KOPT-K1 (cell line): Measurements from ENCODE around the gene ANKHD1.

ENCODE experiments used
- H3K27ac ChIP-seq: fragments of 200-600 bp; sonication (generic); 2 replicates; pipeline ENCODE4 v1.5.1; 2016; ENCODE audit warnings: antibody characterized with exemption, mild to moderate bottlenecking, low read depth, low read length; ENCODE audit not compliant: poor library complexity, severe bottlenecking
- H3K36me3 ChIP-seq: fragments of 200-600 bp; sonication (generic); 2 replicates; pipeline ENCODE4 v1.5.1; 2017; ENCODE audit warnings: antibody characterized with exemption, mild to moderate bottlenecking, low read length, moderate library complexity; ENCODE audit not compliant: insufficient read depth
- H3K9me3 ChIP-seq: fragments of 200-600 bp; sonication (generic); 2 replicates; pipeline ENCODE4 v1.5.1; 2017; ENCODE audit warnings: antibody characterized with exemption, low read length, mild to moderate bottlenecking; ENCODE audit not compliant: insufficient read depth, poor library complexity, severe bottlenecking

The ANKHD1 gene

GRCh38 chr5:140364472-140364765 is 37.2 kb upstream of the ANKHD1 start:
- H3K9me3 ChIP-seq: no peaks in the 10 kb centered on the region

GRCh38 chr5:140365282-140365681 is 36.4 kb upstream of the ANKHD1 start:
- Histone ChIP-seq H3K36me3 (no peaks in the 10 kb centered on the region), H3K27ac (no peak overlapping the region), H3K9me3 (no peaks in the 10 kb centered on the region)

More at GRCh38 chr5:140364472-140364765, 37.2 kb upstream of the ANKHD1 start:
- no peak overlapping the region for H3K27ac ChIP-seq
- no peaks in the 10 kb centered on the region for H3K36me3 ChIP-seq

- H3K27ac ChIP-seq: no peak overlapping the region
- H3K9me3 ChIP-seq: no peaks in the 10 kb centered on the region
- no peaks in the 10 kb centered on the region for H3K36me3 ChIP-seq
These were observed 35.7 kb upstream of the ANKHD1 start for GRCh38 chr5:140365941-140366340.

- Histone ChIP-seq H3K36me3 (no peaks in the 10 kb centered on the region), H3K27ac (no peak overlapping the region), H3K9me3 (no peaks in the 10 kb centered on the region)
These were observed 34.9 kb upstream of the ANKHD1 start for GRCh38 chr5:140366589-140367255.

GRCh38 chr5:140367256-140368013 is 34.2 kb upstream of the ANKHD1 start:
- Histone ChIP-seq H3K27ac (no peak overlapping the region), H3K9me3 (no peaks in the 10 kb centered on the region), H3K36me3 (no peaks in the 10 kb centered on the region)

- no peak overlapping the region for H3K27ac ChIP-seq
- no peaks in the 10 kb centered on the region for H3K36me3 ChIP-seq
- no peaks in the 10 kb centered on the region for H3K9me3 ChIP-seq
These were observed 30.1 kb upstream of the ANKHD1 start for GRCh38 chr5:140371356-140372151.

GRCh38 chr5:140372971-140373487 is 28.6 kb upstream of the ANKHD1 start:
- H3K27ac ChIP-seq: no peak overlapping the region
- no peaks in the 10 kb centered on the region for H3K9me3 ChIP-seq
- H3K36me3 ChIP-seq: no peaks in the 10 kb centered on the region

- H3K27ac ChIP-seq: no peak overlapping the region
- no peaks in the 10 kb centered on the region for H3K9me3 ChIP-seq
- H3K36me3 ChIP-seq: no peaks in the 10 kb centered on the region
These were observed 20.3 kb upstream of the ANKHD1 start for GRCh38 chr5:140381351-140381750.

GRCh38 chr5:140381972-140382371 is 19.7 kb upstream of the ANKHD1 start:
- H3K36me3 ChIP-seq: no peaks in the 10 kb centered on the region
- no peak overlapping the region for H3K27ac ChIP-seq
- no peaks in the 10 kb centered on the region for H3K9me3 ChIP-seq

GRCh38 chr5:140382866-140383265 is 18.8 kb upstream of the ANKHD1 start:
- Histone ChIP-seq H3K9me3 (no peaks in the 10 kb centered on the region), H3K27ac (no peak overlapping the region), H3K36me3 (no peaks in the 10 kb centered on the region)

GRCh38 chr5:140383300-140383699 is 18.3 kb upstream of the ANKHD1 start:
- H3K9me3 ChIP-seq: no peaks in the 10 kb centered on the region
- no peaks in the 10 kb centered on the region for H3K36me3 ChIP-seq
- no peak overlapping the region for H3K27ac ChIP-seq

- Histone ChIP-seq H3K36me3 (no peaks in the 10 kb centered on the region), H3K9me3 (no peaks in the 10 kb centered on the region)
These were observed 13.6 kb upstream of the ANKHD1 start for GRCh38 chr5:140388052-140388451.

GRCh38 chr5:140391312-140391711 is 10.3 kb upstream of the ANKHD1 start:
- H3K27ac ChIP-seq: no peak overlapping the region
- H3K9me3 ChIP-seq: no peaks in the 10 kb centered on the region
- no peaks in the 10 kb centered on the region for H3K36me3 ChIP-seq

More at GRCh38 chr5:140388052-140388451, 13.6 kb upstream of the ANKHD1 start:
- H3K27ac ChIP-seq: no peak overlapping the region

- H3K36me3 ChIP-seq: no peaks in the 10 kb centered on the region
- H3K27ac ChIP-seq: no peak overlapping the region
- no peaks in the 10 kb centered on the region for H3K9me3 ChIP-seq
These were observed 9.9 kb upstream of the ANKHD1 start for GRCh38 chr5:140391732-140392131.

- H3K9me3 ChIP-seq: no peaks in the 10 kb centered on the region
- H3K36me3 ChIP-seq: no peaks in the 10 kb centered on the region
- H3K27ac ChIP-seq: no peak overlapping the region
These were observed 7.9 kb upstream of the ANKHD1 start for GRCh38 chr5:140393738-140394137.
